Activated naive CD4-positive, alpha-beta T cell treated with anti-CD3 and anti-CD28 coated beads, Interleukin-2, amount 10 ng/mL, durations not matched to agents 7 days and 5 days (primary cell): ENCODE data around the gene RNU5D-1.
"Not testable (repeated sequence)": the region's sequence is repeated elsewhere in the genome, so short reads cannot be mapped to it uniquely, and the experiment has no call there.

Source experiments
- CTCF ChIA-PET: fragments of 350-600 bp; sonication (Branson Sonifier 250); formaldehyde crosslinking; loops from one replicate; lab custom pipeline; 2021; ENCODE audit warnings: antibody characterized with exemption; lab: Charles Lee
- DNase-seq: peaks from one replicate; pipeline ENCODE4 v3.0.0-alpha.2; 2020
- H3K27ac Mint-ChIP-seq: one replicate; pipeline ENCODE4 v1.8.0; 2021; ENCODE audit warnings: mild to moderate bottlenecking, moderate library complexity, mixed read lengths
- H3K27me3 Mint-ChIP-seq: one replicate; pipeline ENCODE4 v1.8.0; 2021; ENCODE audit warnings: mild to moderate bottlenecking, mixed read lengths
- H3K36me3 Mint-ChIP-seq: one replicate; pipeline ENCODE4 v1.8.0; 2021; ENCODE audit warnings: mixed read lengths
- H3K4me1 Mint-ChIP-seq: one replicate; pipeline ENCODE4 v1.8.0; 2021; ENCODE audit warnings: mixed read lengths
- H3K4me3 Mint-ChIP-seq: one replicate; pipeline ENCODE4 v1.8.0; 2021; ENCODE audit warnings: mild to moderate bottlenecking, moderate library complexity, mixed read lengths
- H3K9me3 Mint-ChIP-seq: one replicate; pipeline ENCODE4 v1.8.0; 2021; ENCODE audit warnings: mixed read lengths

Gene RNU5D-1

GRCh38 chr1:44730741-44731512 lies at the start of gene RNU5D-1:
TSS of gene RNU5D-1 (minus strand) at chr1:44731170.
- Mint-ChIP-seq H3K4me1 (peaks cover 48% of the 10 kb centered on the region), H3K4me3 (peak within 1 kb of the TSS; percentile 54), H3K27ac (peak within 1 kb of the TSS; percentile 99), H3K27me3 (no peaks in the 10 kb centered on the region), H3K36me3 (peaks cover 1% of the 10 kb centered on the region), H3K9me3 (no peaks in the 10 kb centered on the region)
- CTCF ChIA-PET: interaction anchor here (0.7 to 3.7 kb wide), 17 partner anchors 9 to 763 kb away, joined by 3 to 21 read pairs (median 3); partner anchors contain the start of genes ARMH1, BTBD19, PLK3 and TMEM53
- DNase-seq: peak; percentile 97

- peaks cover 63% of the 10 kb centered on the region for H3K36me3 Mint-ChIP-seq
- DNase-seq: no peak
- no peaks in the 10 kb centered on the region for H3K9me3 Mint-ChIP-seq
- H3K27me3 Mint-ChIP-seq: no peaks in the 10 kb centered on the region
- H3K4me3 Mint-ChIP-seq: no peak overlapping the region
- H3K4me1 Mint-ChIP-seq: peaks cover 71% of the 10 kb centered on the region
- CTCF ChIA-PET: interaction anchor here (0.6 to 2.1 kb wide), 3 partner anchors 10 to 231 kb away, joined by 3 to 9 read pairs (median 3); partner anchors contain the start of gene UROD
- H3K27ac Mint-ChIP-seq: no peak overlapping the region
These were observed 49.7 kb upstream of the RNU5D-1 start for GRCh38 chr1:44780583-44781121.

GRCh38 chr1:44778705-44779576 lies 48.0 kb upstream of the RNU5D-1 start:
- no peak for DNase-seq
- no peaks in the 10 kb centered on the region for H3K9me3 Mint-ChIP-seq
- H3K4me1 Mint-ChIP-seq: peaks cover 65% of the 10 kb centered on the region
- no peaks in the 10 kb centered on the region for H3K27me3 Mint-ChIP-seq
- peaks cover 68% of the 10 kb centered on the region for H3K36me3 Mint-ChIP-seq
- CTCF ChIA-PET: no interaction called here
- H3K4me3 Mint-ChIP-seq: peak overlapping the region; percentile 49
- peak overlapping the region; percentile 77 for H3K27ac Mint-ChIP-seq

GRCh38 chr1:44777969-44778635 lies 47.1 kb upstream of the RNU5D-1 start:
- H3K27ac Mint-ChIP-seq: peak overlapping the region; percentile 77
- DNase-seq: no peak
- H3K4me3 Mint-ChIP-seq: peak overlapping the region; percentile 88
- peaks cover 64% of the 10 kb centered on the region for H3K36me3 Mint-ChIP-seq
- H3K4me1 Mint-ChIP-seq: peaks cover 60% of the 10 kb centered on the region
- H3K9me3 Mint-ChIP-seq: no peaks in the 10 kb centered on the region
- CTCF ChIA-PET: interaction anchor here (0.8 to 1.1 kb wide), 2 partner anchors 12 to 49 kb away, joined by 3 read pairs; no protein-coding TSS in a partner anchor
- H3K27me3 Mint-ChIP-seq: no peaks in the 10 kb centered on the region

- no peak for DNase-seq
- CTCF ChIA-PET: interaction anchor here (0.8 to 1.1 kb wide), 2 partner anchors 13 to 48 kb away, joined by 3 read pairs; no protein-coding TSS in a partner anchor
- H3K9me3 Mint-ChIP-seq: no peaks in the 10 kb centered on the region
- peak overlapping the region; percentile 56 for H3K27ac Mint-ChIP-seq
- H3K27me3 Mint-ChIP-seq: no peaks in the 10 kb centered on the region
- peak overlapping the region; percentile 88 for H3K4me3 Mint-ChIP-seq
- peaks cover 58% of the 10 kb centered on the region for H3K4me1 Mint-ChIP-seq
- H3K36me3 Mint-ChIP-seq: peaks cover 64% of the 10 kb centered on the region
These were observed 46.6 kb upstream of the RNU5D-1 start for GRCh38 chr1:44777547-44777946.

GRCh38 chr1:44776730-44777068 lies 45.7 kb upstream of the RNU5D-1 start:
- peak overlapping the region; percentile 97 for H3K27ac Mint-ChIP-seq
- H3K36me3 Mint-ChIP-seq: peaks cover 60% of the 10 kb centered on the region
- CTCF ChIA-PET: interaction anchor here (0.9 kb wide), 1 partner anchor 523 kb away, joined by 3 read pairs; no protein-coding TSS in a partner anchor
- H3K4me3 Mint-ChIP-seq: peak overlapping the region; percentile 88
- no peaks in the 10 kb centered on the region for H3K27me3 Mint-ChIP-seq
- peaks cover 54% of the 10 kb centered on the region for H3K4me1 Mint-ChIP-seq
- no peak for DNase-seq
- no peaks in the 10 kb centered on the region for H3K9me3 Mint-ChIP-seq

- DNase-seq: peak; percentile 46
- no peaks in the 10 kb centered on the region for H3K27me3 Mint-ChIP-seq
- no peaks in the 10 kb centered on the region for H3K9me3 Mint-ChIP-seq
- H3K4me3 Mint-ChIP-seq: peak overlapping the region; percentile 88
- peaks cover 51% of the 10 kb centered on the region for H3K4me1 Mint-ChIP-seq
- peak overlapping the region; percentile 97 for H3K27ac Mint-ChIP-seq
- CTCF ChIA-PET: interaction anchor here (0.7 to 2.2 kb wide), 4 partner anchors 8 to 523 kb away, joined by 3 to 13 read pairs (median 4); partner anchors contain the start of gene PLK3
- H3K36me3 Mint-ChIP-seq: peaks cover 54% of the 10 kb centered on the region
These were observed 45.2 kb upstream of the RNU5D-1 start for GRCh38 chr1:44775930-44776729.

GRCh38 chr1:44775078-44775929 lies 44.3 kb upstream of the RNU5D-1 start, which contains the start of gene RPS8:
TSS of gene RPS8 (plus strand) at chr1:44775540. CDS start at chr1:44775597, 57 bp downstream.
- H3K4me3 Mint-ChIP-seq: peak within 1 kb of the TSS; percentile 88
- DNase-seq: peak; percentile 93
- H3K27ac Mint-ChIP-seq: peak within 1 kb of the TSS; percentile 97
- H3K9me3 Mint-ChIP-seq: no peaks in the 10 kb centered on the region
- CTCF ChIA-PET: interaction anchor here (0.6 to 2.2 kb wide), 5 partner anchors 9 to 524 kb away, joined by 3 to 13 read pairs (median 3); partner anchors contain the start of gene PLK3
- peaks cover 49% of the 10 kb centered on the region for H3K4me1 Mint-ChIP-seq
- no peaks in the 10 kb centered on the region for H3K27me3 Mint-ChIP-seq
- peaks cover 47% of the 10 kb centered on the region for H3K36me3 Mint-ChIP-seq

- H3K27me3 Mint-ChIP-seq, H3K4me1 Mint-ChIP-seq, H3K9me3 Mint-ChIP-seq, H3K4me3 Mint-ChIP-seq, DNase-seq, H3K27ac Mint-ChIP-seq: not testable (repeated sequence)
- peaks cover 41% of the 10 kb centered on the region for H3K36me3 Mint-ChIP-seq
- CTCF ChIA-PET: interaction anchor here (0.8 to 1.4 kb wide), 4 partner anchors 16 to 22 kb away, joined by 3 to 6 read pairs (median 3); partner anchors contain the start of gene BEST4
These were observed 35.5 kb upstream of the RNU5D-1 start for GRCh38 chr1:44766421-44766820.

GRCh38 chr1:44760876-44761275 lies 29.9 kb upstream of the RNU5D-1 start:
- Mint-ChIP-seq H3K27ac (no peak overlapping the region), H3K36me3 (peaks cover 60% of the 10 kb centered on the region), H3K27me3 (no peaks in the 10 kb centered on the region), H3K9me3 (no peaks in the 10 kb centered on the region), H3K4me1 (peaks cover 9% of the 10 kb centered on the region), H3K4me3 (no peak overlapping the region)
- no peak for DNase-seq
- CTCF ChIA-PET: no interaction called here

GRCh38 chr1:44759077-44759476 lies 28.1 kb upstream of the RNU5D-1 start:
- H3K4me3 Mint-ChIP-seq: no peak overlapping the region
- DNase-seq: no peak
- H3K27me3 Mint-ChIP-seq: no peaks in the 10 kb centered on the region
- H3K36me3 Mint-ChIP-seq: peaks cover 71% of the 10 kb centered on the region
- H3K9me3 Mint-ChIP-seq: no peaks in the 10 kb centered on the region
- H3K4me1 Mint-ChIP-seq: peaks cover 9% of the 10 kb centered on the region
- H3K27ac Mint-ChIP-seq: no peak overlapping the region
- CTCF ChIA-PET: interaction anchor here (0.9 to 1.5 kb wide), 3 partner anchors 11 to 28 kb away, joined by 3 to 4 read pairs (median 4); no protein-coding TSS in a partner anchor

GRCh38 chr1:44757420-44757819 lies 26.4 kb upstream of the RNU5D-1 start:
- Mint-ChIP-seq H3K4me1 (peaks cover 9% of the 10 kb centered on the region), H3K27ac (peak overlapping the region; percentile 64)

More at GRCh38 chr1:44757420-44757819, 26.4 kb upstream of the RNU5D-1 start:
- Mint-ChIP-seq H3K36me3 (peaks cover 72% of the 10 kb centered on the region), H3K9me3 (no peaks in the 10 kb centered on the region), H3K4me3 (no peak overlapping the region), H3K27me3 (no peaks in the 10 kb centered on the region)
- CTCF ChIA-PET: no interaction called here
- DNase-seq: no peak
